Esophagus (tissue), 2 donors: ENCODE data around the gene MCTP2. TPM values are rescaled to one million over a fixed set of nuclear protein-coding genes. Genes with fewer than 3 reads are reported as not detected.
A peak's percentile ranks its signal among the peaks of the same experiment; 100 is the strongest.

Experiments used
- H3K27ac ChIP-seq, 2 donors: one replicate each; pipeline ENCODE4 v1.5.1; 2013; ENCODE audit warnings: low read depth in 2 of 2, mild to moderate bottlenecking in 2 of 2, inconsistent platforms in 1 of 2, low read length in 1 of 2, moderate library complexity in 1 of 2
- H3K27me3 ChIP-seq, 2 donors: one replicate each; pipeline ENCODE4 v1.6.1; 2013; ENCODE audit warnings: low read length in 2 of 2, control low read depth in 1 of 2, mild to moderate bottlenecking in 1 of 2; ENCODE audit not compliant: insufficient read depth in 2 of 2, control insufficient read depth in 1 of 2
- H3K36me3 ChIP-seq, 2 donors: one replicate each; pipeline ENCODE4 v1.6.1; 2013; ENCODE audit warnings: low read length in 1 of 2; ENCODE audit not compliant: control insufficient read depth in 2 of 2, insufficient read depth in 2 of 2
- H3K4me1 ChIP-seq, 2 donors: one replicate each; pipeline ENCODE4 v1.6.1; 2013; ENCODE audit warnings: low read length in 1 of 2; ENCODE audit not compliant: control insufficient read depth in 2 of 2, insufficient read depth in 2 of 2
- H3K4me3 ChIP-seq, 2 donors: one replicate each; pipeline ENCODE4 v1.5.1; 2013; ENCODE audit warnings: low read length in 2 of 2, mild to moderate bottlenecking in 2 of 2, low read depth in 1 of 2, moderate library complexity in 1 of 2
- H3K9me3 ChIP-seq, 2 donors: one replicate each; pipeline ENCODE4 v1.6.1; 2013; ENCODE audit warnings: mild to moderate bottlenecking in 2 of 2, low read depth in 1 of 2, low read length in 1 of 2, moderate library complexity in 1 of 2; ENCODE audit not compliant: control insufficient read depth in 2 of 2, insufficient read depth in 1 of 2
- WGBS, 2 donors: extraction: QIAGEN DNeasy Blood & Tissue Kit; methylation state at CpG; one replicate each; pipeline ENCODE4 v1.1.7; 2013; 5-methylcytosine and 5-hydroxymethylcytosine counted together
- polyA plus RNA-seq, 2 donors: library from polyadenylated mRNA; stranded (reverse); fragments of 200-250 nt; gene quantifications; one replicate each; pipeline ENCODE4 v1.2.3, GENCODE V29; 2013
- donor health status: healthy with polysubstance abuse.
- donor health status: Bipolar disorder and iron deficiency.

MCTP2 gene, protein sequence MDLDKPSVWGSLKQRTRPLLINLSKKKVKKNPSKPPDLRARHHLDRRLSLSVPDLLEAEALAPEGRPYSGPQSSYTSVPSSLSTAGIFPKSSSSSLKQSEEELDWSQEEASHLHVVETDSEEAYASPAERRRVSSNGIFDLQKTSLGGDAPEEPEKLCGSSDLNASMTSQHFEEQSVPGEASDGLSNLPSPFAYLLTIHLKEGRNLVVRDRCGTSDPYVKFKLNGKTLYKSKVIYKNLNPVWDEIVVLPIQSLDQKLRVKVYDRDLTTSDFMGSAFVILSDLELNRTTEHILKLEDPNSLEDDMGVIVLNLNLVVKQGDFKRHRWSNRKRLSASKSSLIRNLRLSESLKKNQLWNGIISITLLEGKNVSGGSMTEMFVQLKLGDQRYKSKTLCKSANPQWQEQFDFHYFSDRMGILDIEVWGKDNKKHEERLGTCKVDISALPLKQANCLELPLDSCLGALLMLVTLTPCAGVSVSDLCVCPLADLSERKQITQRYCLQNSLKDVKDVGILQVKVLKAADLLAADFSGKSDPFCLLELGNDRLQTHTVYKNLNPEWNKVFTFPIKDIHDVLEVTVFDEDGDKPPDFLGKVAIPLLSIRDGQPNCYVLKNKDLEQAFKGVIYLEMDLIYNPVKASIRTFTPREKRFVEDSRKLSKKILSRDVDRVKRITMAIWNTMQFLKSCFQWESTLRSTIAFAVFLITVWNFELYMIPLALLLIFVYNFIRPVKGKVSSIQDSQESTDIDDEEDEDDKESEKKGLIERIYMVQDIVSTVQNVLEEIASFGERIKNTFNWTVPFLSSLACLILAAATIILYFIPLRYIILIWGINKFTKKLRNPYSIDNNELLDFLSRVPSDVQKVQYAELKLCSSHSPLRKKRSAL
- polyA plus RNA-seq: 1 to 10 TPM; 2.4 to 2.5 TPM

DNA sequence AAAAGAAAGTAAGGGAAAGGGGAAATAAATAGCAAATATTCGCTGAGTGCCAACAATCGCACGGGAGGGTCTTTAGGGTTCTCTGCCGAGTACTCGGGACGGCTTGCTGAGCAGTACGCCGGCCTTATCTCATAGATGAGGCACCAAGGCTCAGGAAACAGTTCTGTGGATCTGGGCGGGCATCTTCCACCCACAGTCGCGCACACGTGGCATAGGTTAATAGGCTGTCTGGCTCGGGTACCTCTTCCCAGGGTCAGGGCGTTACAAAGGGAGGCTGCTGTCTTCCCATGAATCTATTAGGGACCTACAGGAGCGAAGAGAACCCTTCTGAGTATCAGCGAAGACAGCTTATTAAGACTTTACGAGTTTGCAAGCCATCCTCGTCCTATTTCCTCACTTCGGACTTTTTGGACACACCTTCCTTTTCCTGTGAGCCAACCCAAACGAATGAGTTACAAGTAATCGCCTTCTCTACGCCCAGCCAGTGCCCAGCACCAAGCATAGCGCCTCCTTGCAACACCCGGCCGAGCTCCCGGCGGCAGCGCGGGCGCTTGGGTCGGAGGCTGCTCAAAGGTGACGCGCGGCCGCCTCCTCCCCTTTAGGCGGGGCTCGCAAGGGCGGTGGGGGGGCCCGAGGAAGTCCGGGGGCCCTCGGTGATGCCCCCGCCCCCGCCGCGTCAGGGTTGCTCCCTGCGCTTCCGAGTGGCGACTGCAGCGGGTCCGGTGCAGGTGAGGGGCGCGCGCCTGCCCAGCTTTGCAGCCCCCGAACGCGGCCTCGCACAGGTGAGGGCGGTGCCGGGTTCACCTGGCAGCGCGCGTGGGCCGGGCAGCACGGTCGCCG, at the start of gene MCTP2:
TSS of gene MCTP2 (plus strand) at position 679 of the 840 bp plus-strand sequence. CDS start 66,705 bp downstream, outside the sequence.
- peak within 1 kb of the TSS; percentile 84 to 89 for H3K27ac ChIP-seq
- H3K9me3 ChIP-seq: no peaks in the 10 kb centered on the region
- H3K4me1 ChIP-seq: no peaks in the 10 kb centered on the region
- no peaks in the 10 kb centered on the region for H3K36me3 ChIP-seq
- WGBS, 2 donors: 1% methylated on average over 59 to 66 of the region's 66 CpGs
- H3K4me3 ChIP-seq: peak within 1 kb of the TSS; percentile 79 to 82
- no peaks in the 10 kb centered on the region for H3K27me3 ChIP-seq

GRCh38 chr15:94182883-94183282, 48.5 kb upstream of the MCTP2 start:
- H3K9me3 ChIP-seq: no peaks in the 10 kb centered on the region
- H3K27ac ChIP-seq: no peak overlapping the region
- no peaks in the 10 kb centered on the region for H3K36me3 ChIP-seq
- no peak overlapping the region for H3K4me3 ChIP-seq
- no peaks in the 10 kb centered on the region for H3K4me1 ChIP-seq
- H3K27me3 ChIP-seq: no peaks in the 10 kb centered on the region
- 83 to 90% methylated on average over 4 of the region's 4 CpGs for WGBS, 2 donors

DNA sequence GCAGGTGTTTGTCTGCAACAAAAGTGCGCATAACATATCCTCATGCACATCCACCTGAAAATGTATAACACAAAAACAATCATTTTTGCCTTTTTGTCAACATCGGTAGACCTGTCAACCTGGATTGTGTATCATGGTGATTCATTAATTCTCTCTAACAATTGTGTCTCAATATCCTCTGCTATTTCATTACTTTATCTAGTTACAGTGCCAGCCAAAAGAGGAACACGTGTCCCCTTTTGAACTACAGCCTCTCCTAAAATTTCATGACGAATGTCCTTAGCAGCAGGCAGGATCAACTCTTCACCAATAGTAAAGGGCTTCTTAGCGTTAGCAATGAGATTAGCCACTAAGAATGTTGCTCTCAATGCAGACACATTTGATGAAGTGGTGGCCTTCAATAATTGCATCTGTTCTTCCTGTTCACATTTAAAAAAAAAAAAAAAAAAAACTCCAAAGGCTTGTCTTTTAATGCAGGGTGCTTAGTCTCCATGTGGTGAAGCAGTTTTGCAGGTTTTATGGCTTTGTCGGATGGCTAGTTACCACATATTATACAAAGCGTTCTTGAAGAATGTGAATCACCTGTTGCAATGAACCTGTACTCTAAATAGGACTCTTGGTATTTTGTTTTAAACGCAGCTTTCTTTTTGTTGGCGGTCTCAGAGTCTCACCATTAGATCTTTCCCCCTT, 45.7 kb upstream of the MCTP2 start:
- Histone ChIP-seq H3K27ac (no peak overlapping the region), H3K4me1 (no peaks in the 10 kb centered on the region), H3K36me3 (no peaks in the 10 kb centered on the region), H3K4me3 (no peak overlapping the region), H3K9me3 (no peaks in the 10 kb centered on the region), H3K27me3 (no peaks in the 10 kb centered on the region)
- 60 to 80% methylated on average over 9 of the region's 9 CpGs for WGBS, 2 donors

- H3K36me3 ChIP-seq: no peaks in the 10 kb centered on the region
- H3K4me1 ChIP-seq: no peaks in the 10 kb centered on the region
- no peak overlapping the region for H3K4me3 ChIP-seq
- no peaks in the 10 kb centered on the region for H3K9me3 ChIP-seq
- no peaks in the 10 kb centered on the region for H3K27me3 ChIP-seq
- H3K27ac ChIP-seq: no peak overlapping the region
- 91 to 94% methylated on average over 4 of the region's 4 CpGs for WGBS, 2 donors
Measured at GRCh38 chr15:94186770-94187331, 44.5 kb upstream of the MCTP2 start.

GRCh38 chr15:94193906-94194305, 37.5 kb upstream of the MCTP2 start:
- H3K27ac ChIP-seq: no peak overlapping the region
- H3K36me3 ChIP-seq: no peaks in the 10 kb centered on the region
- H3K4me3 ChIP-seq: no peak overlapping the region
- H3K4me1 ChIP-seq: no peaks in the 10 kb centered on the region
- H3K27me3 ChIP-seq: no peaks in the 10 kb centered on the region
- WGBS, 2 donors: 48 to 65% methylated on average over 3 of the region's 3 CpGs
- no peaks in the 10 kb centered on the region for H3K9me3 ChIP-seq

GRCh38 chr15:94196531-94196930, 34.8 kb upstream of the MCTP2 start:
- Histone ChIP-seq H3K36me3 (no peaks in the 10 kb centered on the region), H3K9me3 (no peaks in the 10 kb centered on the region), H3K4me1 (no peaks in the 10 kb centered on the region), H3K4me3 (no peak overlapping the region), H3K27ac (no peak overlapping the region), H3K27me3 (no peaks in the 10 kb centered on the region)
- WGBS, 2 donors: 84 to 85% methylated on average over 4 of the region's 4 CpGs

DNA sequence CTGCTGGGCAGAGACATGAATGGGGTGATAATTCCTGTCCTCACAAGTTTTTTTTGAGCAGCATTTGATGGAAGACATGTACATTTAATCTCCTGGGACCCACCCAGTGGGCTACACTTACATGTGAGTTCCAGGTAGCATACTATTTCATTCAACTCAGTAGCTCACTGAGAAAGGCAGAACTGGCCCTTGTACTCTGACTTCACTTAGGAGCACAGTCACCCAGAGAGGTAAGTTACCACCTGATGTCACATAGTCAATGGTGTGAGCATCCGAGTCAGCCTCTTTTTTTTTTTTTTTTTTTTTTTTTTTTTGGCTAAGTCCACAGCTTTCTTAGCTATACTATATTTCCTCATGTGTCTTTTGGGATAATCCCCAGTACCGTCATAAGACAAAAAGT, 32.7 kb upstream of the MCTP2 start:
- 51 to 69% methylated on average over 2 of the region's 2 CpGs for WGBS, 2 donors
- no peak overlapping the region for H3K4me3 ChIP-seq
- no peaks in the 10 kb centered on the region for H3K36me3 ChIP-seq
- H3K27me3 ChIP-seq: no peaks in the 10 kb centered on the region
- no peak overlapping the region for H3K27ac ChIP-seq
- H3K9me3 ChIP-seq: no peaks in the 10 kb centered on the region
- no peaks in the 10 kb centered on the region for H3K4me1 ChIP-seq

DNA sequence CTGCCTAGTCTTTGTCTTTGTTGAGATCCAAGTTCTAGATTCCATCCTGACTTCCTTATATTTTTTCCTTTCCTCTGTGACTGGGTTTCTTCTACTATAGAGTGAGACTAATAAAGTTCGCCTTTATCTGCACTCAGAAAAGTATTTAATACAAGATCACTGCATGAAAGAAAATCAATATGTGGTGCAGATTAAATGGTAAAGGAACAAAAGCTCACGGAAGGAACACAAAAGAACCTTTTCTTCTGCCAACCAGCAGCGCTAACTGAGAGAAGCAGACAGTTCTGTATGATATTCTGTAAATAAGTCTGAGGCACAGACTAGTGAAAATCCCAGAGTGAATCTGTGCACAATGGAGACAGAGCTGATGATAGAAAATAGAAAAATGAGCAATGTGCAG, 31.6 kb upstream of the MCTP2 start:
- 63 to 83% methylated on average over 3 of the region's 3 CpGs for WGBS, 2 donors
- no peak overlapping the region for H3K27ac ChIP-seq

More for the DNA sequence above, 31.6 kb upstream of the MCTP2 start:
- Histone ChIP-seq H3K4me3 (no peak overlapping the region), H3K4me1 (no peaks in the 10 kb centered on the region), H3K36me3 (no peaks in the 10 kb centered on the region), H3K9me3 (no peaks in the 10 kb centered on the region), H3K27me3 (no peaks in the 10 kb centered on the region)
